ENCODE results near the gene CDKAL1.

Gene CDKAL1

DNA sequence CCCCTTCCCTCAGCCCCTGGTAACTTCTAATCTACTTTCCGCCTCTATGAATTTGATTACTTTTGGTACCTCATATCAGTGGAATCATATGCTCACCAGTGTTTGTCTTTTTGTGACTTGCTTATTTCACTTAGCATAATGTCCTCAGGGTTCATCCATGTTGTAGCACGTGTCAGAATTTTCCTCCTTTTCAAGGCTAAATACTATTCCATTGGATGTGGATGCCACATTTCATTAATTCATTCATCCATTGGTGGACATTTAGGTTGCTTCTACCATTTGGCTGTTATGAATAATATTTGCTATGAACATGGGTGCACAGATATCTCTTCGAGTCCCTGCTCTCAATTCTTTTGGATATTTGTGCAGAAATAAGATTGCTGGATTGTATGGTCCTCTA lies 670.7 kb downstream of the CDKAL1 start:
- Histone ChIP-seq H3K27me3 (replicated peaks; ENCODE audit: control insufficient read depth, insufficient read depth, low read length) (no peaks in the 10 kb centered on the region), H3K36me3 (ENCODE audit: control insufficient read depth, insufficient read depth, low read length, severe bottlenecking) (no peaks in the 10 kb centered on the region), H3K9me3 (ENCODE audit: control insufficient read depth, low read length) (no peaks in the 10 kb centered on the region), H3K4me3 (ENCODE audit: low read length) (no peak overlapping the region), H3K9ac (ENCODE audit: low read length) (no peak overlapping the region), H3K4me1 (ENCODE audit: control insufficient read depth, insufficient read depth, low read length) (no peaks in the 10 kb centered on the region)
- DNase-seq (ENCODE audit: low read depth), result no peak

DNA sequence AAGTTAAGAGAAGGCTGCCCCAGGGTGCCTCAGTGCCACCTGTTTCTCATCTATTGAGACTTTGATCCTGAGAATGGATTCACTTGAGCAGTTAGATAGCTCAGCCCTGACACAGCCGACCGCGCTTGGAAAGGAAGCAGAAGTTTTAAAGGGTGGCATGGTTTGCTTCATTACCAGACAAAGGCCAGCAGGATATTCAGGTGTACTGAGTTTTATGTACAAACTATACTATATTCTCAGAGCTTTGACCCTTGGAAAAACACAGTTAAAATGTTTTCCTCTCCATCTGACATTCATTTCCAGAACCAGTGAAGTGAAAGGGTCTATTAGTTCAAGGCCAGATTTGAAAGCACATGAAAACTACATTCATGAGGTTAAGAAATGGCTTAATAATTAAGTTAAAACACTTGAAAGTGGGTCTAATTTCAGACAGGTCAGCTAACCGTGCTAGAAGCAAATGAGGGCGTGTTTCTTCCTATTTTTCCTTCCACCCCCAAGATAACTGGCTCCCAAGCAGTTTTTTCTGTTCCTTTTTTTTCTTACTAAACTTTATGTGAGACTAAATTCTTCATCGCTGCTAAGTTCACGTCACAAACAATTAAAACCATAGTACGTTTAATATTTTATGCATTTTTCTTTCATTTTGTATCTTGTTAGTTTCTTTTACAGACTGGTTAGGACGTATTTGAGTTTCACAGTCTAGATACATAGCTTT lies 674.0 kb downstream of the CDKAL1 start:
- H3K36me3 ChIP-seq (ENCODE audit: control insufficient read depth, insufficient read depth, low read length, severe bottlenecking), result no peaks in the 10 kb centered on the region
- no peak for DNase-seq (ENCODE audit: low read depth)
- no peaks in the 10 kb centered on the region for H3K9me3 ChIP-seq (ENCODE audit: control insufficient read depth, low read length)
- no peak overlapping the region for H3K9ac ChIP-seq (ENCODE audit: low read length)
- no peaks in the 10 kb centered on the region for H3K27me3 ChIP-seq (replicated peaks; ENCODE audit: control insufficient read depth, insufficient read depth, low read length)
- no peak overlapping the region for H3K4me3 ChIP-seq (ENCODE audit: low read length)
- H3K4me1 ChIP-seq (ENCODE audit: control insufficient read depth, insufficient read depth, low read length), result no peaks in the 10 kb centered on the region

DNA sequence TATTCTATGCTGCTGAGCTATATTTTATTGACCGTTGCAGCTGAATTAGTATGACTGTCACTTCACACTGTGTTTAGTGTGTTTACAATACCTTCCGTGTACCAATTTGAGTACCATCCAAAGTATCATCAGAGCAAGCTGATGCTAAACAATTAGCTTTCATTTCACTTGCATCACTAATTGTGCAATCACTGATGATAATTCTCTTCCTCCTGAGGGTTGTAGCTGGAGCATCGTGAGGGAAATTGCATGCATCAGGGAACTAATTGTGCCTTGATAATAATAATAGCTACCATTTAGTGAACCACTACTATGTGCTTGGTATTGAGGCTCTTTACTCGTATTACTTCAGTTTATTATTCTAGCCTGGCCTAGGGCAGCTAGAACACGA lies 674.5 kb downstream of the CDKAL1 start:
- Histone ChIP-seq H3K9me3 (ENCODE audit: control insufficient read depth, low read length) (no peaks in the 10 kb centered on the region), H3K36me3 (ENCODE audit: control insufficient read depth, insufficient read depth, low read length, severe bottlenecking) (no peaks in the 10 kb centered on the region), H3K4me3 (ENCODE audit: low read length) (no peak overlapping the region), H3K4me1 (ENCODE audit: control insufficient read depth, insufficient read depth, low read length) (no peaks in the 10 kb centered on the region), H3K9ac (ENCODE audit: low read length) (no peak overlapping the region), H3K27me3 (replicated peaks; ENCODE audit: control insufficient read depth, insufficient read depth, low read length) (no peaks in the 10 kb centered on the region)
- no peak for DNase-seq (ENCODE audit: low read depth)

DNA sequence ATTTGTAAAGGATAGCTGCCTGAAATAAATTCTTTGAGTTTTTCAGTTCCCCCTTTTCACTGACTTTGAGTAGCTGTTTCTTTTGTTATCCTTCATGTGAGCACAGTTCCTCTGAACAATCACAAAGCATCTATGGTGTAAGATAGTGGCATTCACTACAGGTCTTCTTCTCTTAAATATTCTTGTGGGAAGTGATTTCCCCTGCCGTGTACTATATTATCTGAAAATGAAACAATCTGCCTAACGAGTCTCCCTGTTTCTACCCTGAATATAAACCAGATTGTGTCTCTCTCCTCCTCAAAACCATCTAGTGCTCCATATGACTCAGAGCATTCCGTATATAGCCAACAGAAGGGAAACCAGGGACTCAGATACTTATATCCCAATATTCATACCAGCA lies 679.2 kb downstream of the CDKAL1 start:
- Histone ChIP-seq H3K36me3 (ENCODE audit: control insufficient read depth, insufficient read depth, low read length, severe bottlenecking) (no peaks in the 10 kb centered on the region), H3K9ac (ENCODE audit: low read length) (no peak overlapping the region), H3K4me1 (ENCODE audit: control insufficient read depth, insufficient read depth, low read length) (no peaks in the 10 kb centered on the region), H3K27me3 (replicated peaks; ENCODE audit: control insufficient read depth, insufficient read depth, low read length) (no peaks in the 10 kb centered on the region), H3K4me3 (ENCODE audit: low read length) (no peak overlapping the region), H3K9me3 (ENCODE audit: control insufficient read depth, low read length) (peaks cover 6% of the 10 kb centered on the region)
- DNase-seq (ENCODE audit: low read depth), result no peak

DNA sequence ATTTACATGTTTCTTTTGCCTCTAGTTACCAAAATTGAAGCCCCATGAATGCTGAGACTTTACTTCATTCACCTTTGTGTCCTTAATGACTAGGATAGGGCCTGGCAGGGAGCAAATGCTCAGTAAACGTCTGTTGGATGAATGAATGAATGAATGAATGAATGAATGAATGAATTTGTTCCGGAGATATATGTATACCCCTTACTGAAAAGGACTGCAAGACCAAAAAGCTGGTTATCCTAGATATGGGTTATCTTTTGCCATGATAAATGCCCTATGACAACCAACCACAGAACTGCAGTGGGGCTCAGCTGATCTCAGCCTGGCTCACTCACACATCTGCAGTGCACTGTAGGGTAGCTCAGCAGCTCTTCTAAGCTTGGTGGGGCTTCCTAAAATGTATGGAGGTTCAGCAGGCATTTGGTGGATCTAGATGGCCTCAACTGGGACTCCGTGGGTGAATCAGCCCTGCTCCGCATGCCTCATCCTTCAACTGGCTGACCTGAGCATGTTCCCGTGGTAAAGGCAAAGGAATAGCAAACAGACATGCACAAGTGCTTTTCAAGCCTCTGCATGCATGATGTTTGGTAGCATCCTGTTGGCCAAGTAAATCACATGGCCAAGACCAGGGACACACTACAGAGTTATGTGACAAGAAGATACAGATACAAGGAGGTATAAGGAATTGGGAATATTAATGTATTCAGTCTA lies 680.6 kb downstream of the CDKAL1 start:
- no peak for DNase-seq (ENCODE audit: low read depth)
- no peaks in the 10 kb centered on the region for H3K27me3 ChIP-seq (replicated peaks; ENCODE audit: control insufficient read depth, insufficient read depth, low read length)

DNA sequence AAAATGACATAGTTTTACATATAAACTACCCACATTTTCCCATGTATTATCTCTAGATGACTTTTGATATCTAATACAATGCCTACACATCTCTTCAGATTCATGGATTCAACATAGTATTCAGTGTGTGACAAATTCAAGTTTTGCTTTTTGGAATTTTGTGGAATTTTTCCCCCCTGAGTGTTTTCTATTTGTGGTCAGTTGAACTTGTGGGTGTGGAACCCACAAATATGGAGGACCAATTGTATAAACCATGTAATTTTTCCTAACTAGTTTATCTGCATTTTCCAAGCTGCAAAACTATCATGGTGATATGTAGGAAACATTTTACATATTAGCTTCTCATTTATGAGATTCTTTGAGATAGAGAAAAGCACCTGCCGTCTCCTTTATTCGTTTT lies 685.0 kb downstream of the CDKAL1 start:
- no peaks in the 10 kb centered on the region for H3K27me3 ChIP-seq (replicated peaks; ENCODE audit: control insufficient read depth, insufficient read depth, low read length)
- DNase-seq (ENCODE audit: low read depth), result no peak
- H3K9ac ChIP-seq (ENCODE audit: low read length), result no peak overlapping the region
- no peaks in the 10 kb centered on the region for H3K36me3 ChIP-seq (ENCODE audit: control insufficient read depth, insufficient read depth, low read length, severe bottlenecking)
- H3K9me3 ChIP-seq (ENCODE audit: control insufficient read depth, low read length), result peaks cover 8% of the 10 kb centered on the region
- no peaks in the 10 kb centered on the region for H3K4me1 ChIP-seq (ENCODE audit: control insufficient read depth, insufficient read depth, low read length)
- no peak overlapping the region for H3K4me3 ChIP-seq (ENCODE audit: low read length)

More for the DNA sequence above, 680.6 kb downstream of the CDKAL1 start:
- Histone ChIP-seq H3K4me1 (ENCODE audit: control insufficient read depth, insufficient read depth, low read length) (no peaks in the 10 kb centered on the region), H3K9me3 (ENCODE audit: control insufficient read depth, low read length) (peaks cover 8% of the 10 kb centered on the region), H3K4me3 (ENCODE audit: low read length) (no peak overlapping the region), H3K36me3 (ENCODE audit: control insufficient read depth, insufficient read depth, low read length, severe bottlenecking) (no peaks in the 10 kb centered on the region), H3K9ac (ENCODE audit: low read length) (no peak overlapping the region)

DNA sequence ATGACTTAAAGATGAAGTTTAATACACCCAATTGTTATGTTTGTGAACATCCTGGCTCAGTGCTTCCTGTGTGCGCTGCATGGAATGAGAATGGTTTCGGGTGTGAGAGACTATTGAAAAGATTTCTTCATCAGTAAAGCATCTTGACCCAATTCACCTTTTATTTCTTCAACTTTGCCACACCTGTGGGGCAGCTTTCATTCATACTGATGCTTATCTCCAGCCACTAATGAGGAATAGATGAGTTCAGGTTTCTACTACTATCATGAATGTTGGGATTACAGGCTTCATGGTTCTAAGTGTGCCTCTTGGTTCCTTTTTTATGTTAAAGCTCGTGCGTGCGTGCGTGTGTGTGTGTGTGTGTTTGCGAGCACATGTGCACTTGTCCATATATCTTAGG lies 685.6 kb downstream of the CDKAL1 start:
- Histone ChIP-seq H3K9me3 (ENCODE audit: control insufficient read depth, low read length) (peaks cover 10% of the 10 kb centered on the region), H3K4me1 (ENCODE audit: control insufficient read depth, insufficient read depth, low read length) (no peaks in the 10 kb centered on the region), H3K36me3 (ENCODE audit: control insufficient read depth, insufficient read depth, low read length, severe bottlenecking) (no peaks in the 10 kb centered on the region), H3K9ac (ENCODE audit: low read length) (no peak overlapping the region), H3K4me3 (ENCODE audit: low read length) (no peak overlapping the region), H3K27me3 (replicated peaks; ENCODE audit: control insufficient read depth, insufficient read depth, low read length) (no peaks in the 10 kb centered on the region)
- DNase-seq (ENCODE audit: low read depth), result no peak

DNA sequence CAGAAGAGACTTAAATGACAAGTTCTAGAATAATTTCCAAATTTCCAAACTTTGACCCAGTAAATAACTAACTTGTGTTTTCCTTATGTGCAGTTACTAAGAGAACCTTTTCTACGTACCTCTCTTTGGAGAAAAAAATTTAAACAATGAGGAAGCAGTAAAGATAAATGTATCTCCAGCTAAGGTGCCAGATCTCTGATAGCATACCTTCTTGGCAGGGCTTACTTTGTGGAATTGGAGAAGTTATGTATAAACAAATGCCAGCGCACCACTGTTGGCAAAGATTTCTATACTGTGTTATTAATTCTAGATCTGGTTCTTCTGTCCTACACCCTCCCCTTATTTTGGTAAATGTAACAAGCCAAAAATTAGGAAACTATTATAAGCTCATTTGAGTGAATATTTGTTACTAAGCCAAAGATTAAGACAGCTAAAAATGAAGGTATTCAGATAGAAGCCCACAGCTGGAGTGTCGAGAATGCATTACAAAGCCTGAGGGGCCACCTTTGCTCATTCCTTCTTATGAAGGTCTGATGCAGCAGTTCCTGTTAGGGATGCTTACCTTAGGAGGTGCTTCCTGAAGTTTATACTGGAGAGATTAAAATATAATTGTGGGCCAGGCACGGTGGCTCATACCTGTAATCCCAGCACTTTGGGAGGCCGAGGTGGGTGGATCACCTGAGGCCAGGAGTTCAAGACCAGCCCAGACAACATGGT lies 686.2 kb downstream of the CDKAL1 start:
- Histone ChIP-seq H3K4me1 (ENCODE audit: control insufficient read depth, insufficient read depth, low read length) (no peaks in the 10 kb centered on the region), H3K36me3 (ENCODE audit: control insufficient read depth, insufficient read depth, low read length, severe bottlenecking) (no peaks in the 10 kb centered on the region), H3K9me3 (ENCODE audit: control insufficient read depth, low read length) (peaks cover 13% of the 10 kb centered on the region), H3K4me3 (ENCODE audit: low read length) (no peak overlapping the region), H3K9ac (ENCODE audit: low read length) (no peak overlapping the region), H3K27me3 (replicated peaks; ENCODE audit: control insufficient read depth, insufficient read depth, low read length) (no peaks in the 10 kb centered on the region)
- DNase-seq (ENCODE audit: low read depth), result no peak

DNA sequence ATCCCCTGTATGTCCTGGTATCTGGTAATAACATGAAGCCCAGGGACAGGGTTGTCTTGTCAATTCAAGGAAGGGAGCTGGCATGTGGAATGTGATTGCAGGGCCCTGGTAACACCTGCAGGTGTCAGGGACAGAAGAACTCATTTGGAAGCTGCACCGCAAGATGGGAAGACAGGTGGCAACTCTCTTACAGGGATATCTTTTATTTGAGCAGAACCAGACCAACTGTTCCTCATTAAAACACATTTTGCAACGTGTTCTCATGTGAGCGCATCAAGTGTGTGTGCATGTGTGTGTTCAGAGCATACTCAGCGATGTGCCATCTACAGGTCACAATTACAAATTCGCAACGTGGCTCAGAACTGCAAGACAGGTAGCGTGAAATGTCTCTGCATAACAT lies 688.4 kb downstream of the CDKAL1 start:
- peaks cover 13% of the 10 kb centered on the region for H3K9me3 ChIP-seq (ENCODE audit: control insufficient read depth, low read length)

DNA sequence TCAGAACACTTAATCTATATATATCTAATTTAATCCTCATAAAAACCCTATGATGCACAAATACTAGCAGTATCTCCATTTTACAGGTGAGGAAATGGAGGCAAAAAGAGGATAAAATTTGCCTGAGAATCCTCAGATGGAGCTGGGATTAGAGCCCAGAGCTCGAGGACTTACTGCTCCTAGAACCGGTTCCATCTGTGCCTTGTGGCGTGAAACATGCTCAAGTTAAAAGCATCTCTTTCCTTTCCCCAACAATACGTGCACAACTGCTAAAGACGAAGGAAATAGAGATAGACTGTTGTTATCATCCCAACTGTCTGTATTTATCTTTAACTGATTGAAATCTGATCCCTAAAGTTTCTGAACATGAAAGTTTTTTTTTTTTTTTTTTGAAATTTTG lies 691.7 kb downstream of the CDKAL1 start:
- no peaks in the 10 kb centered on the region for H3K36me3 ChIP-seq (ENCODE audit: control insufficient read depth, insufficient read depth, low read length, severe bottlenecking)
- H3K27me3 ChIP-seq (replicated peaks; ENCODE audit: control insufficient read depth, insufficient read depth, low read length), result no peaks in the 10 kb centered on the region
- DNase-seq (ENCODE audit: low read depth), result no peak
- H3K9ac ChIP-seq (ENCODE audit: low read length), result no peak overlapping the region
- H3K4me1 ChIP-seq (ENCODE audit: control insufficient read depth, insufficient read depth, low read length), result no peaks in the 10 kb centered on the region
- H3K4me3 ChIP-seq (ENCODE audit: low read length), result no peak overlapping the region
- H3K9me3 ChIP-seq (ENCODE audit: control insufficient read depth, low read length), result peaks cover 5% of the 10 kb centered on the region

More for the DNA sequence above, 688.4 kb downstream of the CDKAL1 start:
- Histone ChIP-seq H3K36me3 (ENCODE audit: control insufficient read depth, insufficient read depth, low read length, severe bottlenecking) (no peaks in the 10 kb centered on the region), H3K27me3 (replicated peaks; ENCODE audit: control insufficient read depth, insufficient read depth, low read length) (no peaks in the 10 kb centered on the region), H3K9ac (ENCODE audit: low read length) (no peak overlapping the region), H3K4me3 (ENCODE audit: low read length) (no peak overlapping the region), H3K4me1 (ENCODE audit: control insufficient read depth, insufficient read depth, low read length) (no peaks in the 10 kb centered on the region)
- no peak for DNase-seq (ENCODE audit: low read depth)

DNA sequence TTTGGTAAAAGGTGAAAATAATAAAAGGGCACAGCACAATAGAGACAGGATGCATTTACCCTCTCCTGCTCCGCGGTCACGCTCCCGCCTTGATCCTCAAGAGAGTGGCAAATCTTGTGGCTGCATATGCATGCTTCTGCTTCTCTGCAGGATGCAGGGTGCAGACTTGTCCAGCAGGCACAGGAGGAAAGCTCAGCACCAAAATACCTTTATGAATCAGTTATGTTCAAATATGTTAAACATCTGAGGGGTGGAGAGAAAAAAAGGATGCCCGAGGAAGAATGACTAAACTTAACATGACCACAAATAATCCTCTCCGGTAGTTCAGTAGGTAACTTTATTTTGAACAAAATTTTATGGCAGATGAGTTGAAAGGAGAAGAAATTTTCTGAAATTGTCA lies 693.2 kb downstream of the CDKAL1 start:
- peaks cover 7% of the 10 kb centered on the region for H3K36me3 ChIP-seq (ENCODE audit: control insufficient read depth, insufficient read depth, low read length, severe bottlenecking)
- H3K27me3 ChIP-seq (replicated peaks; ENCODE audit: control insufficient read depth, insufficient read depth, low read length), result no peaks in the 10 kb centered on the region
- H3K4me3 ChIP-seq (ENCODE audit: low read length), result no peak overlapping the region
- peak; percentile 14 for DNase-seq (ENCODE audit: low read depth)
- no peak overlapping the region for H3K9ac ChIP-seq (ENCODE audit: low read length)
- H3K9me3 ChIP-seq (ENCODE audit: control insufficient read depth, low read length), result peaks cover 5% of the 10 kb centered on the region
- H3K4me1 ChIP-seq (ENCODE audit: control insufficient read depth, insufficient read depth, low read length), result no peaks in the 10 kb centered on the region

Measured in adipocyte (in vitro differentiated cells).